ENCODE measurements around the gene EPHA8. TPM values are rescaled to one million over a fixed set of nuclear protein-coding genes. Genes with fewer than 3 reads are reported as not detected.

EPHA8 gene
- total RNA-seq, 3 donors from 2014 or later (not counting 1 experiment from before 2014, with no cell fraction given), result not detected

DNA sequence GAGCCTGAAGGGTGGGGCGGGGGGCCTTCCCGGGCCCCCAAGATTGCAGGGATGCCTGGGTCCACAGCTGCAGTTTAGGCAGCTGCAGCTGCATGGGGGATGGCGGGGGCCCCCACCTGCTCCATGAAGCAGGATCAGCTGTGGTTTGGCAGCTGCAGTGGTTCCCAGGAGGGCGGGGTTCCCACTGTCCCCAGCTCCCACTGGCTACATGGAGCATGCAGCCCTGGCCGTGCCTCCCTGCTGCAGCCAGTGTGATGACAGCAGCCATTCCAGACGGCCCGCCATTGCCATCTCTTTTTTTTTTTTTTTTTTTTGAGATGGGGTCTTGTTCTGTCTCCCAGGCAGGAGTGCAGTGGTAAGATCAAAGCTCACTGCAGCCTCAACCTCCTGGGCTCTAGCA is 72.1 kb downstream of the EPHA8 start:
- Mint-ChIP-seq H3K27me3 (ENCODE audit: low read depth in 2 of 2) (peaks cover 2 to 7% of the 10 kb centered on the region in 2 donors), H3K9me3 (no peaks in the 10 kb centered on the region), H3K4me3 (no peak overlapping the region), H3K27ac (no peak overlapping the region), H3K4me1 (peaks cover 0 to 17% of the 10 kb centered on the region in 2 donors), H3K36me3 (no peaks in the 10 kb centered on the region)
- TF ChIP-seq, protein P1, sequence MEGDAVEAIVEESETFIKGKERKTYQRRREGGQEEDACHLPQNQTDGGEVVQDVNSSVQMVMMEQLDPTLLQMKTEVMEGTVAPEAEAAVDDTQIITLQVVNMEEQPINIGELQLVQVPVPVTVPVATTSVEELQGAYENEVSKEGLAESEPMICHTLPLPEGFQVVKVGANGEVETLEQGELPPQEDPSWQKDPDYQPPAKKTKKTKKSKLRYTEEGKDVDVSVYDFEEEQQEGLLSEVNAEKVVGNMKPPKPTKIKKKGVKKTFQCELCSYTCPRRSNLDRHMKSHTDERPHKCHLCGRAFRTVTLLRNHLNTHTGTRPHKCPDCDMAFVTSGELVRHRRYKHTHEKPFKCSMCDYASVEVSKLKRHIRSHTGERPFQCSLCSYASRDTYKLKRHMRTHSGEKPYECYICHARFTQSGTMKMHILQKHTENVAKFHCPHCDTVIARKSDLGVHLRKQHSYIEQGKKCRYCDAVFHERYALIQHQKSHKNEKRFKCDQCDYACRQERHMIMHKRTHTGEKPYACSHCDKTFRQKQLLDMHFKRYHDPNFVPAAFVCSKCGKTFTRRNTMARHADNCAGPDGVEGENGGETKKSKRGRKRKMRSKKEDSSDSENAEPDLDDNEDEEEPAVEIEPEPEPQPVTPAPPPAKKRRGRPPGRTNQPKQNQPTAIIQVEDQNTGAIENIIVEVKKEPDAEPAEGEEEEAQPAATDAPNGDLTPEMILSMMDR (IDR thresholded peaks at IDR 0.05), result no peak
- Histone ChIP-seq H3K4me1 (ENCODE audit: control insufficient read depth, insufficient read depth, low read length) (peaks cover 22% of the 10 kb centered on the region), H3K36me3 (ENCODE audit: control insufficient read depth, insufficient read depth, low read length) (no peaks in the 10 kb centered on the region), H3K4me3 (ENCODE audit: low read length) (no peak overlapping the region), H3K9me3 (ENCODE audit: control insufficient read depth, insufficient read depth, low read length) (no peaks in the 10 kb centered on the region), H3K27me3 (ENCODE audit: control insufficient read depth, insufficient read depth, low read length) (no peaks in the 10 kb centered on the region), H3K27ac (ENCODE audit: low read length) (no peak overlapping the region)
- WGBS (ENCODE audit: insufficient coverage), result 73% methylated on average over 7 of the region's 7 CpGs
- DNase-seq, result no peak
- ATAC-seq, result no peak
- intact Hi-C loops (cut with micrococcal nuclease), result no loop called here

DNA sequence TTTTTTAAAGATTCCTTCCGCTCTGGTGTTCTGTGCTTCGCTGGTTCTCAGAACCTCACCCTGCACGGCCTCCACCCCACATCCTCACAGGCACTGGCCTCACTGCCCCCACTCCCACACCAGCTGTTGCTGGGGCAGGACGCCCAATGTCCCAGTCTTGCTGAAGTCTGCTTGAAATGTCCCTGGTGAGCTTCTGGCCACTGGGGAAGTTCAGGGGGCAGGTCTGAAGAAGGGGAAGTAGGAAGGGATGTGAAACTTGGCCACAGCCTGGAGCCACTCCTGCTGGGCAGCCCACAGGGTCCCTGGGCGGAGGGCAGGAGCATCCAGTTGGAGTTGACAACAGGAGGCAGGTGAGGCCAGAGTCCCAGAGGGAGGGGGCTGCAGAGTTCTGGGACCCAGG is 73.1 kb downstream of the EPHA8 start, which contains the start of gene C1QA:
Gene C1QA (plus strand): TSS at position 276 of the 400 bp plus-strand sequence. CDS start 989 bp downstream, outside the sequence.
- no peak within 1 kb of the TSS for H3K4me3 Mint-ChIP-seq
- no peaks in the 10 kb centered on the region for H3K27me3 ChIP-seq (ENCODE audit: control insufficient read depth, insufficient read depth, low read length)
- H3K4me1 Mint-ChIP-seq, result peaks cover 0 to 17% of the 10 kb centered on the region in 2 donors
- peaks cover 22% of the 10 kb centered on the region for H3K4me1 ChIP-seq (ENCODE audit: control insufficient read depth, insufficient read depth, low read length)
- intact Hi-C loops (cut with micrococcal nuclease), result no loop called here
- no peaks in the 10 kb centered on the region for H3K9me3 ChIP-seq (ENCODE audit: control insufficient read depth, insufficient read depth, low read length)
- DNase-seq (no peak), ATAC-seq (no peak)
- peaks cover 0 to 10% of the 10 kb centered on the region in 2 donors for H3K27me3 Mint-ChIP-seq (ENCODE audit: low read depth in 2 of 2)
- no peaks in the 10 kb centered on the region for H3K9me3 Mint-ChIP-seq
- no peaks in the 10 kb centered on the region for H3K36me3 ChIP-seq (ENCODE audit: control insufficient read depth, insufficient read depth, low read length)
- no peak within 1 kb of the TSS for H3K27ac Mint-ChIP-seq
- 48% methylated on average over 5 of the region's 5 CpGs for WGBS (ENCODE audit: insufficient coverage)
- H3K4me3 ChIP-seq (ENCODE audit: low read length), result no peak within 1 kb of the TSS
- H3K27ac ChIP-seq (ENCODE audit: low read length), result no peak within 1 kb of the TSS
- no peaks in the 10 kb centered on the region for H3K36me3 Mint-ChIP-seq
- TF ChIP-seq, protein P1 (IDR thresholded peaks at IDR 0.05), result no peak

GRCh38 chr1:22636927-22637326 is 73.6 kb downstream of the EPHA8 start:
- no peaks in the 10 kb centered on the region for H3K36me3 Mint-ChIP-seq
- WGBS (ENCODE audit: insufficient coverage), result 78% methylated on average over 6 of the region's 6 CpGs
- peaks cover 25% of the 10 kb centered on the region for H3K4me1 ChIP-seq (ENCODE audit: control insufficient read depth, insufficient read depth, low read length)
- DNase-seq, result no peak
- H3K27me3 Mint-ChIP-seq (ENCODE audit: low read depth in 2 of 2), result peaks cover 0 to 8% of the 10 kb centered on the region in 2 donors
- no peaks in the 10 kb centered on the region for H3K9me3 Mint-ChIP-seq
- no peak overlapping the region for H3K4me3 Mint-ChIP-seq
- TF ChIP-seq, protein P1 (IDR thresholded peaks at IDR 0.05), result no peak
- peak in 1 of 3 donors; percentile 11 for ATAC-seq
- no peaks in the 10 kb centered on the region for H3K36me3 ChIP-seq (ENCODE audit: control insufficient read depth, insufficient read depth, low read length)
- no peak overlapping the region for H3K27ac ChIP-seq (ENCODE audit: low read length)
- intact Hi-C loops (cut with micrococcal nuclease), result no loop called here
- no peak overlapping the region for H3K4me3 ChIP-seq (ENCODE audit: low read length)
- no peaks in the 10 kb centered on the region for H3K27me3 ChIP-seq (ENCODE audit: control insufficient read depth, insufficient read depth, low read length)
- no peak overlapping the region for H3K27ac Mint-ChIP-seq
- no peaks in the 10 kb centered on the region for H3K9me3 ChIP-seq (ENCODE audit: control insufficient read depth, insufficient read depth, low read length)
- peaks cover 0 to 17% of the 10 kb centered on the region in 2 donors for H3K4me1 Mint-ChIP-seq

GRCh38 chr1:22637907-22638445 is 74.7 kb downstream of the EPHA8 start:
- no peak overlapping the region for H3K4me3 Mint-ChIP-seq
- TF ChIP-seq, protein P1 (IDR thresholded peaks at IDR 0.05), result no peak

More at GRCh38 chr1:22637907-22638445, 74.7 kb downstream of the EPHA8 start:
- Mint-ChIP-seq H3K27me3 (ENCODE audit: low read depth in 2 of 2) (peaks cover 0 to 8% of the 10 kb centered on the region in 2 donors), H3K27ac (no peak overlapping the region), H3K4me1 (peaks cover 0 to 17% of the 10 kb centered on the region in 2 donors), H3K9me3 (no peaks in the 10 kb centered on the region), H3K36me3 (no peaks in the 10 kb centered on the region)
- Histone ChIP-seq H3K4me1 (ENCODE audit: control insufficient read depth, insufficient read depth, low read length) (peaks cover 26% of the 10 kb centered on the region), H3K27ac (ENCODE audit: low read length) (no peak overlapping the region), H3K27me3 (ENCODE audit: control insufficient read depth, insufficient read depth, low read length) (no peaks in the 10 kb centered on the region), H3K36me3 (ENCODE audit: control insufficient read depth, insufficient read depth, low read length) (no peaks in the 10 kb centered on the region), H3K4me3 (ENCODE audit: low read length) (no peak overlapping the region), H3K9me3 (ENCODE audit: control insufficient read depth, insufficient read depth, low read length) (no peaks in the 10 kb centered on the region)
- WGBS (ENCODE audit: insufficient coverage), result 59% methylated on average over 3 of the region's 3 CpGs
- ATAC-seq (no peak), DNase-seq (no peak)
- intact Hi-C loops (cut with micrococcal nuclease), result no loop called here
